ENCODE measurements around the gene FAM20A.

DNA sequence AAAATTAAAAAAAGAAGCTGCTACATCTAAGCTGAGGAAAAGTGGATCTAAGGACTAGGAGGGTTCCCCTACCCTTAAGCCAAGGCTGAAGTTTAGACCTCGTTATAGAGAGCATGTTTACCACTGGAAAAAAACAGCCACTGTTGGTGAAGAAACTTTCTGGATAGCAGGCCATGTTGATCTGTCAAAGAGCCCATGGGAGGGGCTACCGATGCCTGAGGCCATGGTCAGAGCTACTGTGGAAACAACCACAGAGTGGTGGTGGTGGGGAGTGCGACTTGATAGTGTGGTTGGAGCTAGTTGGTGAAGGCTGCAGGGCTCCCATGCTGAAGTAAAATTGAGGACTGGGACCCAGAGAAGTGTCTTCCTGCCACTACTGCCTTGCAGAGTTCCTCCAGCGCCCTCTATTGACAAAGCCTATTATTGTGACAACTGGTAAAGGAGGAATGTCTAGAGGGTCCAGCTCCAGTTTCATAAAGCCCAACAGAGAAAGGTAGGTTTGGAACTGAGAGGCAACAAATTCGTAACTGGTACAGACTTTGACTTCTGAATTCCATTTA lies 12.7 kb upstream of the FAM20A start:
- TF ChIP-seq, protein P1, sequence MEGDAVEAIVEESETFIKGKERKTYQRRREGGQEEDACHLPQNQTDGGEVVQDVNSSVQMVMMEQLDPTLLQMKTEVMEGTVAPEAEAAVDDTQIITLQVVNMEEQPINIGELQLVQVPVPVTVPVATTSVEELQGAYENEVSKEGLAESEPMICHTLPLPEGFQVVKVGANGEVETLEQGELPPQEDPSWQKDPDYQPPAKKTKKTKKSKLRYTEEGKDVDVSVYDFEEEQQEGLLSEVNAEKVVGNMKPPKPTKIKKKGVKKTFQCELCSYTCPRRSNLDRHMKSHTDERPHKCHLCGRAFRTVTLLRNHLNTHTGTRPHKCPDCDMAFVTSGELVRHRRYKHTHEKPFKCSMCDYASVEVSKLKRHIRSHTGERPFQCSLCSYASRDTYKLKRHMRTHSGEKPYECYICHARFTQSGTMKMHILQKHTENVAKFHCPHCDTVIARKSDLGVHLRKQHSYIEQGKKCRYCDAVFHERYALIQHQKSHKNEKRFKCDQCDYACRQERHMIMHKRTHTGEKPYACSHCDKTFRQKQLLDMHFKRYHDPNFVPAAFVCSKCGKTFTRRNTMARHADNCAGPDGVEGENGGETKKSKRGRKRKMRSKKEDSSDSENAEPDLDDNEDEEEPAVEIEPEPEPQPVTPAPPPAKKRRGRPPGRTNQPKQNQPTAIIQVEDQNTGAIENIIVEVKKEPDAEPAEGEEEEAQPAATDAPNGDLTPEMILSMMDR (IDR thresholded peaks at IDR 0.05), result no peak
- TF ChIP-seq POLR2AphosphoS5 (IDR thresholded peaks at IDR 0.05) (no peak), POLR2A (IDR thresholded peaks at IDR 0.05) (no peak)
